Smooth muscle cell (in vitro differentiated cells): ENCODE data around the gene FAM228B. TPM values are rescaled to one million over a fixed set of nuclear protein-coding genes. Genes with fewer than 3 reads are reported as not detected.
"Not testable (repeated sequence)": the region's sequence is repeated elsewhere in the genome, so short reads cannot be mapped to it uniquely, and the experiment has no call there.

Experiments used
- DNase-seq: peaks from one replicate; lab custom pipeline; 2025; ENCODE audit not compliant: unreplicated experiment; lab: John Stamatoyannopoulos, UW
- H2AFZ ChIP-seq: fragments of 200-600 bp; sonication (generic); 2 replicates; pipeline ENCODE4 v1.6.0; 2016; ENCODE audit warnings: antibody characterized with exemption, low read depth, mild to moderate bottlenecking
- H3F3A ChIP-seq: fragments of 200-600 bp; sonication (generic); 2 replicates; pipeline ENCODE4 v1.6.0; 2017; ENCODE audit warnings: antibody characterized with exemption, low read depth
- H3K27ac ChIP-seq: fragments of 200-600 bp; sonication (generic); 2 replicates; pipeline ENCODE4 v1.5.1; 2016; ENCODE audit warnings: low read depth, mild to moderate bottlenecking
- H3K27me3 ChIP-seq: fragments of 200-600 bp; sonication (generic); 2 replicates; pipeline ENCODE4 v1.6.1; 2016; ENCODE audit warnings: low read depth, mild to moderate bottlenecking
- H3K36me3 ChIP-seq: fragments of 200-600 bp; sonication (generic); 2 replicates; pipeline ENCODE4 v1.5.1; 2016; ENCODE audit warnings: low read depth
- H3K4me1 ChIP-seq: fragments of 200-600 bp; sonication (generic); 2 replicates; pipeline ENCODE4 v1.5.1; 2016; ENCODE audit warnings: low read depth
- H3K4me2 ChIP-seq: fragments of 200-600 bp; sonication (generic); 2 replicates; pipeline ENCODE4 v1.6.0; 2016; ENCODE audit warnings: mild to moderate bottlenecking
- H3K4me3 ChIP-seq: fragments of 200-600 bp; sonication (generic); 2 replicates; pipeline ENCODE4 v1.5.1; 2016; ENCODE audit warnings: mild to moderate bottlenecking
- H3K79me2 ChIP-seq: fragments of 200-600 bp; sonication (generic); 2 replicates; pipeline ENCODE4 v1.6.0; 2016; ENCODE audit warnings: low read depth, mild to moderate bottlenecking
- H3K9ac ChIP-seq: fragments of 200-600 bp; sonication (generic); 2 replicates; pipeline ENCODE4 v1.6.0; 2016; ENCODE audit warnings: low read depth
- H3K9me3 ChIP-seq: fragments of 200-600 bp; sonication (generic); replicated peaks from 2 replicates; pipeline ENCODE4 v1.5.1; 2016; ENCODE audit warnings: low read depth
- H4K20me1 ChIP-seq: fragments of 200-600 bp; sonication (generic); 2 replicates; pipeline ENCODE4 v1.6.0; 2016; ENCODE audit warnings: low read depth
- WGBS: methylation state at CpG from one replicate; pipeline ENCODE4 v1.1.7; 2016; ENCODE audit warnings: low lambda C conversion rate; 5-methylcytosine and 5-hydroxymethylcytosine counted together
- polyA plus RNA-seq: library from polyadenylated mRNA; unstranded; fragments of >200 nt; fragmentation: Nextera tagmentation; extraction: Ambion mirVana; gene quantifications from 2 replicates; pipeline ENCODE4 v1.2.1, GENCODE V29; 2016
- total RNA-seq: library from RNA; depleted of rRNA; stranded (reverse); fragments of >200 nt; gene quantifications from 2 replicates; pipeline ENCODE4 v1.2.3, GENCODE V29; 2014
- TF ChIP-seq, protein P1 (sequence below): fragments of 200-600 bp; sonication (generic); IDR thresholded peaks from 2 replicates; pipeline ENCODE4 v1.5.1; 2017; ENCODE audit warnings: borderline replicate concordance, mild to moderate bottlenecking, antibody characterized with exemption; ENCODE audit not compliant: insufficient read depth, poor library complexity, severe bottlenecking

FAM228B gene
- total and polyA plus RNA-seq, 2 experiments from 2014 or later = 7.0 to 18.1 TPM

DNA sequence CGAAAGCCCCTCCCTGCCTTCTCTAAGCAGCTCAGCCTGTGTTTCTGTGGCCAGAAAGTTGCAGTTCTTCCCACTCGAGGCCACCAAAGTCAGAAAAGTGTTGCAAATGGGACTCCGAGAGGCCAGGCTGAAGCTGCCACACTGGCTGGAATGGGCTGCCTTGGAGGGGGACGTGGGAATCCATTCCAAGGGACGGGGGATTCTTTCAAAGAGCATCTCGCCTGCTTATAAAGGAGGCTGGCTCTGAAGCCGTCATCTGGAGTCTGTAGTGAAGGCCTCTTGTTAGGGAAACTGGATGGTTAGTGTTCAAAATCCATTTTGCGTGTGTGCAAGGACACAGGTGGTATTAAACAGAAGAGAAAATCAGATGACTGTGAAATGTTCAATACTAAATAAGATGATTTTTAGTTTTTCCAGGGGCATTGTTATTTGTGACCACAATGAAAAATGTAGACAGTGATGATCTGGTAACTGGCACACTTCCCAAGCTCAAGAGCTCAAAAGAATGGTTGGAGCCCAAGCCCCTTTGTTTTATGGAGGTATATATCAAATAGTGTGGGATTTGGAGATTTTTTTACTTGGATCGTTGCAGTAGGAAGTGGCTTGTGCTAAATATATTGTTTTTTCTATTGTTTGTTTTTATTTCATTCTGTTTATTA lies 782 bp downstream of the FAM228B start:
- Histone ChIP-seq H3K4me3 (peak overlapping the region; percentile 87), H3F3A (peaks cover 6% of the 10 kb centered on the region), H3K9ac (peak overlapping the region; percentile 69), H3K4me2 (peak overlapping the region; percentile 93), H3K27ac (peak overlapping the region; percentile 73), H4K20me1 (no peaks in the 10 kb centered on the region), H3K4me1 (peaks cover 19% of the 10 kb centered on the region), H3K9me3 (no peaks in the 10 kb centered on the region), H2AFZ (peak overlapping the region; percentile 79), H3K27me3 (no peaks in the 10 kb centered on the region), H3K79me2 (peaks cover 13% of the 10 kb centered on the region), H3K36me3 (no peaks in the 10 kb centered on the region)
- 18% methylated on average over 9 of the region's 9 CpGs for WGBS
- TF ChIP-seq, protein P1, sequence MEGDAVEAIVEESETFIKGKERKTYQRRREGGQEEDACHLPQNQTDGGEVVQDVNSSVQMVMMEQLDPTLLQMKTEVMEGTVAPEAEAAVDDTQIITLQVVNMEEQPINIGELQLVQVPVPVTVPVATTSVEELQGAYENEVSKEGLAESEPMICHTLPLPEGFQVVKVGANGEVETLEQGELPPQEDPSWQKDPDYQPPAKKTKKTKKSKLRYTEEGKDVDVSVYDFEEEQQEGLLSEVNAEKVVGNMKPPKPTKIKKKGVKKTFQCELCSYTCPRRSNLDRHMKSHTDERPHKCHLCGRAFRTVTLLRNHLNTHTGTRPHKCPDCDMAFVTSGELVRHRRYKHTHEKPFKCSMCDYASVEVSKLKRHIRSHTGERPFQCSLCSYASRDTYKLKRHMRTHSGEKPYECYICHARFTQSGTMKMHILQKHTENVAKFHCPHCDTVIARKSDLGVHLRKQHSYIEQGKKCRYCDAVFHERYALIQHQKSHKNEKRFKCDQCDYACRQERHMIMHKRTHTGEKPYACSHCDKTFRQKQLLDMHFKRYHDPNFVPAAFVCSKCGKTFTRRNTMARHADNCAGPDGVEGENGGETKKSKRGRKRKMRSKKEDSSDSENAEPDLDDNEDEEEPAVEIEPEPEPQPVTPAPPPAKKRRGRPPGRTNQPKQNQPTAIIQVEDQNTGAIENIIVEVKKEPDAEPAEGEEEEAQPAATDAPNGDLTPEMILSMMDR = no peak
- no peak for DNase-seq

- peaks cover 13% of the 10 kb centered on the region for H3K79me2 ChIP-seq
- no peaks in the 10 kb centered on the region for H3K27me3 ChIP-seq
- H3K9me3 ChIP-seq = no peaks in the 10 kb centered on the region
- H3K27ac ChIP-seq = no peak overlapping the region
- no peak overlapping the region for H2AFZ ChIP-seq
- peaks cover 6% of the 10 kb centered on the region for H3F3A ChIP-seq
- peaks cover 19% of the 10 kb centered on the region for H3K4me1 ChIP-seq
- H3K4me3 ChIP-seq = no peak overlapping the region
- no peak overlapping the region for H3K4me2 ChIP-seq
- DNase-seq = no peak
- H3K36me3 ChIP-seq = no peaks in the 10 kb centered on the region
- WGBS = 78% methylated on average over 1 of the region's 1 CpG
- TF ChIP-seq, protein P1 = no peak
- H3K9ac ChIP-seq = no peak overlapping the region
- no peaks in the 10 kb centered on the region for H4K20me1 ChIP-seq
Measured at GRCh38 chr2:24125956-24126355, 2.7 kb downstream of the FAM228B start.

- H3K9me3 ChIP-seq = no peaks in the 10 kb centered on the region
- H3K9ac ChIP-seq = no peak overlapping the region
- H4K20me1 ChIP-seq = no peaks in the 10 kb centered on the region
- H3K36me3 ChIP-seq = no peaks in the 10 kb centered on the region
- H3F3A ChIP-seq = no peaks in the 10 kb centered on the region
- H3K79me2 ChIP-seq = peaks cover 9% of the 10 kb centered on the region
- TF ChIP-seq, protein P1 = no peak
- no peaks in the 10 kb centered on the region for H3K27me3 ChIP-seq
- 95% methylated on average over 3 of the region's 3 CpGs for WGBS
- no peak overlapping the region for H3K4me2 ChIP-seq
- H3K4me1 ChIP-seq = no peaks in the 10 kb centered on the region
- no peak overlapping the region for H2AFZ ChIP-seq
- DNase-seq = no peak
- no peak overlapping the region for H3K4me3 ChIP-seq
- H3K27ac ChIP-seq = no peak overlapping the region
Measured at GRCh38 chr2:24132543-24132942, 9.3 kb downstream of the FAM228B start.

- not testable (repeated sequence) for H3F3A ChIP-seq, H3K27me3 ChIP-seq, H3K4me3 ChIP-seq, H4K20me1 ChIP-seq, H3K9me3 ChIP-seq, H3K9ac ChIP-seq, H3K36me3 ChIP-seq, H3K79me2 ChIP-seq, DNase-seq, H3K27ac ChIP-seq, H3K4me2 ChIP-seq, H2AFZ ChIP-seq, H3K4me1 ChIP-seq
- WGBS = 95% methylated on average over 5 of the region's 5 CpGs
Measured at GRCh38 chr2:24140305-24140704, 17.0 kb downstream of the FAM228B start.
